ENCODE results near the gene RTKN. TPM values are rescaled to one million over a fixed set of nuclear protein-coding genes. Genes with fewer than 3 reads are reported as not detected.

Gene RTKN
- total and polyA plus RNA-seq, 2 of the 13 experiments (the other 11 are each of a cell fraction or from before 2014, with no cell fraction given), result 159 to 166 TPM

DNA sequence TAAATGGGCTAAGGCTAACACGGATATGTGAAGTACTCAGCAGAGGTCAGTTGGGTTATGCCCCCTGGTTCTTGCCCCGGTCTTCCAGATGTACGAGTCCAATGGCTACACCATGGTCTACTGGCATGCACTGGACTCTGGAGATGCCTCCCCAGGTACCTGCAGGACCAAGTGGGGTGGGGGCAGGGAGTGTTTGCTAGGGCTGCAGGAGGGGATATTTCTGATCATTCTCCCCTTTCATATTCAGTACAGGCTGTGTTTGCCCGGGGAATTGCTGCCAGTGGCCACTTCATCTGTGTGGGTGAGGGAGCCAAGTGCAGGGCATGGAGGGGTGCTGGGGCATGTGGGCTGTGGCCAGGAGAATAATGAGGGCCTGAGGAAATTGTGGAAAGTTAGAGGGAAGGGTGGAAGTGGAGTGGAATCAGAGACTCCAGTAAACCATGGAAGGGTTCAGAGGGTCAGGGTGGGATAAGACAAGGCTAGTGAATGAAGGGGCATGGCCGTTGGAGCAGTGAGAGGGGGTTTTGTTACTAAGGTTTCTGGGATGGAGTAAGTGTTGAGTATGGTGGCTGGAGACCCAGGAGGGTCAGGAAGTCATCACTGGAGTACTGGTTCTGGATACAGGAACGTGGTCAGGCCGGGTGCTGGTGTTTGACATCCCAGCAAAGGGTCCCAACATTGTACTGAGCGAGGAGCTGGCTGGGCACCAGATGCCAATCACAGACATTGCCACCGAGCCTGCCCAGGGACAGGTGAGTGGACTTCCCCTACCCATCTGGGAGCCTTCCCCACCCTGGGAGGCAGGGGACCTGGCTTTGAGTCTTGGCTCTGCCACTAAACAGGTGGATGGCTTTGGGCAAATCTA lies 18.3 kb downstream of the RTKN start:
- ChIA-PET POLR2A (interaction anchor here (1.2 to 9.5 kb wide), 6 partner anchors 10 to 36 kb away, joined by 3 to 272 read pairs (median 9); partner anchors contain the start of genes RTKN and WBP1), CTCF (ENCODE audit: low intra/inter-chr PET ratio, low total read pairs) (no interaction called here)
- no peak overlapping the region for H3K9ac ChIP-seq (ENCODE audit: insufficient read depth, low read depth, low read length)
- BruUV-seq (replicated peaks), result no TSS peak
- in situ Hi-C loops (cut with HindIII; ENCODE audit: extremely low pct_ligation_motif_present, low pct_unique_long_range_greater_than_20kb), result no loop called here
- DNase-seq (ENCODE audit: low spot score), result no peak
- intact Hi-C loops (cut with micrococcal nuclease; ENCODE audit: unreplicated experiment), result loop anchor here (2.0 kb wide), 1 partner anchor 41 kb away; the partner anchor contains the start of gene MOGS
- peaks cover 74% of the 10 kb centered on the region for H3K4me1 ChIP-seq (ENCODE audit: insufficient read depth, low read length)
- WGBS (ENCODE audit: low lambda C conversion rate), result 84% methylated on average over 9 of the region's 9 CpGs
- no peak overlapping the region for H3K4me2 ChIP-seq (ENCODE audit: low read depth, low read length)
- no peak for FAIRE-seq
- peaks cover 0 to 7% of the 10 kb centered on the region in 2 experiments; a peak in 1 of 5 replicates for H3K27me3 ChIP-seq (ENCODE audit: control insufficient read depth in 1 of 2, insufficient read depth in 2 of 2, low read length in 2 of 2)
- no peaks in the 10 kb centered on the region for H3K9me3 ChIP-seq (ENCODE audit: low read length)
- peaks cover 15 to 37% of the 10 kb centered on the region in 2 experiments for H3K36me3 ChIP-seq (replicated peaks in 1 of 2; ENCODE audit: control insufficient read depth in 1 of 2, insufficient read depth in 2 of 2, low read length in 2 of 2)
- H3K4me3 ChIP-seq (replicated peaks in 1 of 3; ENCODE audit: insufficient read depth in 1 of 3, low read depth in 2 of 3, low read length in 3 of 3), result no peak overlapping the region
- H3K79me2 ChIP-seq (ENCODE audit: insufficient read depth, low read length), result no peaks in the 10 kb centered on the region
- no peak overlapping the region for H3K27ac ChIP-seq (ENCODE audit: extremely low read length, insufficient read depth, low read length)
- no peak overlapping the region for H2AFZ ChIP-seq (ENCODE audit: low read length)
- H4K20me1 ChIP-seq (ENCODE audit: insufficient read depth, low read length), result peaks cover 15% of the 10 kb centered on the region; the same call in 1 of the 2 replicates
- no peak for ATAC-seq
- TF ChIP-seq, protein P1, sequence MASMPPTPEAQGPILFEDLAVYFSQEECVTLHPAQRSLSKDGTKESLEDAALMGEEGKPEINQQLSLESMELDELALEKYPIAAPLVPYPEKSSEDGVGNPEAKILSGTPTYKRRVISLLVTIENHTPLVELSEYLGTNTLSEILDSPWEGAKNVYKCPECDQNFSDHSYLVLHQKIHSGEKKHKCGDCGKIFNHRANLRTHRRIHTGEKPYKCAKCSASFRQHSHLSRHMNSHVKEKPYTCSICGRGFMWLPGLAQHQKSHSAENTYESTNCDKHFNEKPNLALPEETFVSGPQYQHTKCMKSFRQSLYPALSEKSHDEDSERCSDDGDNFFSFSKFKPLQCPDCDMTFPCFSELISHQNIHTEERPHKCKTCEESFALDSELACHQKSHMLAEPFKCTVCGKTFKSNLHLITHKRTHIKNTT (CRISPR knock-in tag; IDR thresholded peaks at IDR 0.05), result no peak
- TF ChIP-seq TMF1 (CRISPR knock-in tag; IDR thresholded peaks at IDR 0.05; ENCODE audit: low read depth) (peak; percentile 57; the same call in 1 of the 2 replicates), ARID2 (CRISPR knock-in tag; IDR thresholded peaks at IDR 0.05; ENCODE audit: borderline replicate concordance) (peak; percentile 25; the same call in 1 of the 2 replicates), TOPORS (CRISPR knock-in tag; IDR thresholded peaks at IDR 0.05) (0 out of 2 replicates have a peak, but pooled peaks have one; percentile 2), POLR2A (IDR thresholded peaks at IDR 0.05; ENCODE audit: insufficient read depth in 1 of 2, low read depth in 2 of 2, low read length in 2 of 2) (peak in 1 of 2 experiments; percentile 43; a peak in 3 of 4 replicates), ZNF326 (CRISPR knock-in tag; IDR thresholded peaks at IDR 0.05; ENCODE audit: borderline replicate concordance) (peak; percentile 62; the same call in 1 of the 2 replicates), MEF2D (CRISPR knock-in tag; IDR thresholded peaks at IDR 0.05) (no peak), ZNF792 (CRISPR knock-in tag; IDR thresholded peaks at IDR 0.05) (no peak), AGO2 (optimal IDR thresholded peaks at IDR 0.05; ENCODE audit: low read depth, low read length) (peak; percentile 96), ZNF282 (IDR thresholded peaks at IDR 0.05; ENCODE audit: partially characterized antibody) (no peak), KLF6 (CRISPR knock-in tag; IDR thresholded peaks at IDR 0.05) (no peak), ZNF317 (CRISPR knock-in tag; IDR thresholded peaks at IDR 0.05) (no peak), FOXC1 (CRISPR knock-in tag; IDR thresholded peaks at IDR 0.05; ENCODE audit: borderline replicate concordance) (no peak), ZSCAN29 (CRISPR knock-in tag; conservative IDR thresholded peaks at IDR 0.05) (no peak), RFXAP (CRISPR knock-in tag; IDR thresholded peaks at IDR 0.05; ENCODE audit: borderline replicate concordance) (no peak), MBD4 (IDR thresholded peaks at IDR 0.05; ENCODE audit: borderline replicate concordance, low read length) (peak; percentile 21; the same call in 1 of the 2 replicates), PAF1 (CRISPR knock-in tag; IDR thresholded peaks at IDR 0.05) (peak; percentile 47; the same call in 1 of the 2 replicates), SAP130 (CRISPR knock-in tag; IDR thresholded peaks at IDR 0.05; ENCODE audit: low read depth) (no peak), FOXA3 (CRISPR knock-in tag; IDR thresholded peaks at IDR 0.05) (no peak), POLR2G (IDR thresholded peaks at IDR 0.05; ENCODE audit: low read depth, low read length) (peak; percentile 16), PPARG (CRISPR knock-in tag; conservative IDR thresholded peaks at IDR 0.05) (no peak), ZNF17 (CRISPR knock-in tag; IDR thresholded peaks at IDR 0.05) (no peak)
